Liver (tissue), 9 donors: ENCODE data around the gene LRRC32. TPM values are rescaled to one million over a fixed set of nuclear protein-coding genes. Genes with fewer than 3 reads are reported as not detected.

Experiments
- DNase-seq: peaks from one replicate; pipeline ENCODE4 v3.0.0-alpha.2; 2017; ENCODE audit warnings: low spot score
- H3K27ac ChIP-seq, 2 donors: one replicate each; pipeline ENCODE4 v1.7.0; 2013; ENCODE audit warnings: inconsistent platforms in 2 of 2, low read length in 2 of 2, control low read depth in 1 of 2, low read depth in 1 of 2, mild to moderate bottlenecking in 1 of 2
- H3K27me3 ChIP-seq, 4 donors: one replicate each; pipeline versions ENCODE4 v1.6.1 to v1.7.0; 2013; ENCODE audit warnings: low read length in 3 of 4, inconsistent platforms in 1 of 4, mild to moderate bottlenecking in 1 of 4, moderate library complexity in 1 of 4; ENCODE audit not compliant: control insufficient read depth in 4 of 4, insufficient read depth in 4 of 4
- H3K36me3 ChIP-seq, 4 donors: one replicate each; pipeline versions ENCODE4 v1.6.1 to v1.7.0; 2013; ENCODE audit warnings: low read length in 3 of 4, mild to moderate bottlenecking in 3 of 4, low read depth in 1 of 4, moderate library complexity in 1 of 4; ENCODE audit not compliant: control insufficient read depth in 4 of 4, insufficient read depth in 3 of 4
- H3K4me1 ChIP-seq, 4 donors: one replicate each; pipeline versions ENCODE4 v1.6.1 to v1.7.0; 2013; ENCODE audit warnings: low read length in 3 of 4, mild to moderate bottlenecking in 3 of 4, moderate library complexity in 1 of 4; ENCODE audit not compliant: control insufficient read depth in 4 of 4, insufficient read depth in 4 of 4
- H3K4me3 ChIP-seq, 3 donors: one replicate each; pipeline versions ENCODE4 v1.6.1 to v1.7.0; 2013; ENCODE audit warnings: low read length in 3 of 3, control low read depth in 1 of 3, low read depth in 1 of 3, mild to moderate bottlenecking in 1 of 3
- H3K9ac ChIP-seq, 2 donors: one replicate each; pipeline ENCODE4 v1.7.0; 2013; ENCODE audit warnings: low read length in 2 of 2, mild to moderate bottlenecking in 2 of 2, moderate library complexity in 2 of 2, control low read depth in 1 of 2, low read depth in 1 of 2
- H3K9me3 ChIP-seq, 4 donors: one replicate each; pipeline versions ENCODE4 v1.6.1 to v1.7.0; 2013; ENCODE audit warnings: low read length in 3 of 4; ENCODE audit not compliant: control insufficient read depth in 4 of 4
- ATF3 ChIP-seq: IDR thresholded peaks from 2 replicates; pipeline ENCODE4 v1.6.1; 2016; ENCODE audit warnings: antibody characterized with exemption
- CTCF ChIP-seq: fragments of 150-350 bp; IDR thresholded peaks from 2 replicates; pipeline ENCODE4 v1.5.1; 2017; ENCODE audit warnings: improper control_type of control experiment, low read depth, low read length; ENCODE audit not compliant: missing input control
- EGR1 ChIP-seq, 2 donors: IDR thresholded peaks; 2 replicates each; pipeline ENCODE4 v1.6.1; 2016 to 2018; ENCODE audit warnings: antibody characterized with exemption in 2 of 2, low read depth in 2 of 2
- FOXA1 ChIP-seq: IDR thresholded peaks from 2 replicates; pipeline ENCODE4 v1.6.1; 2016; ENCODE audit warnings: antibody characterized with exemption
- GABPA ChIP-seq, 2 donors: IDR thresholded peaks in 1 of 2; conservative IDR thresholded peaks in 1 of 2; 2 replicates each; pipeline ENCODE4 v1.6.1; 2016; ENCODE audit warnings: antibody characterized with exemption in 2 of 2, mild to moderate bottlenecking in 1 of 2, moderate library complexity in 1 of 2
- HNF4A ChIP-seq, 2 donors: conservative IDR thresholded peaks; 2 replicates each; pipeline ENCODE4 v1.6.1; 2016; ENCODE audit warnings: antibody characterized with exemption in 2 of 2, mild to moderate bottlenecking in 2 of 2
- HNF4G ChIP-seq: IDR thresholded peaks from 2 replicates; pipeline ENCODE4 v1.6.1; 2016; ENCODE audit warnings: antibody characterized with exemption
- JUND ChIP-seq, 2 donors: IDR thresholded peaks; 2 replicates each; pipeline ENCODE4 v1.6.1; 2016; ENCODE audit warnings: antibody characterized with exemption in 2 of 2
- NR2F2 ChIP-seq: IDR thresholded peaks from 2 replicates; pipeline ENCODE4 v1.6.1; 2016; ENCODE audit warnings: antibody characterized with exemption
- RAD21 ChIP-seq, 2 donors: IDR thresholded peaks; 2 replicates each; pipeline ENCODE4 v1.6.1; 2016; ENCODE audit warnings: antibody characterized with exemption in 2 of 2, mild to moderate bottlenecking in 2 of 2
- RXRA ChIP-seq, 2 donors: IDR thresholded peaks; 2 replicates each; pipeline ENCODE4 v1.6.1; 2017 to 2018; ENCODE audit warnings: antibody characterized with exemption in 2 of 2, mild to moderate bottlenecking in 1 of 2
- SP1 ChIP-seq: IDR thresholded peaks from 2 replicates; pipeline ENCODE4 v1.6.1; 2018; ENCODE audit warnings: antibody characterized with exemption, mild to moderate bottlenecking
- TAF1 ChIP-seq: conservative IDR thresholded peaks from 2 replicates; pipeline ENCODE4 v1.6.1; 2016; ENCODE audit warnings: antibody characterized with exemption, mild to moderate bottlenecking
- YY1 ChIP-seq: IDR thresholded peaks from 2 replicates; pipeline ENCODE4 v1.6.1; 2016; ENCODE audit warnings: antibody characterized with exemption, mild to moderate bottlenecking
- ZBTB33 ChIP-seq: IDR thresholded peaks from 2 replicates; pipeline ENCODE4 v1.6.1; 2016; ENCODE audit warnings: antibody characterized with exemption
- WGBS: extraction: QIAGEN DNeasy Blood & Tissue Kit; methylation state at CpG from one replicate; pipeline ENCODE4 v1.1.7; 2013; 5-methylcytosine and 5-hydroxymethylcytosine counted together
- polyA plus RNA-seq, 2 donors: library from polyadenylated mRNA; stranded (reverse) in 1 of 2; unstranded in 1 of 2; fragments of 200-250 nt in 1 of 2; fragments of >200 nt in 1 of 2; fragmentation: Nextera tagmentation in 1 of 2; extraction: Ambion mirVana in 1 of 2; gene quantifications; one replicate each; pipeline versions ENCODE4 v1.2.1 to v1.2.3, GENCODE V29; 2013 to 2015
- total RNA-seq, 2 donors: library from RNA; depleted of rRNA; stranded (reverse); fragments of >200 nt; gene quantifications; one replicate each; pipeline ENCODE4 v1.2.3, GENCODE V29; 2014
- TF ChIP-seq, protein P1 (sequence below): IDR thresholded peaks from 2 replicates; pipeline ENCODE4 v1.6.1; 2016; ENCODE audit warnings: antibody characterized with exemption, mild to moderate bottlenecking
- TF ChIP-seq, protein P2 (sequence below): IDR thresholded peaks from 2 replicates; pipeline ENCODE4 v1.6.1; 2016; ENCODE audit warnings: antibody characterized with exemption
- donor health status: healthy.
- donor health status: healthy.
- donor health status: healthy.
- donor health status: healthy.
- donor health status: healthy.

LRRC32 gene
- total and polyA plus RNA-seq, 4 donors, result 5.4 to 15.4 (median 9.3) TPM

DNA sequence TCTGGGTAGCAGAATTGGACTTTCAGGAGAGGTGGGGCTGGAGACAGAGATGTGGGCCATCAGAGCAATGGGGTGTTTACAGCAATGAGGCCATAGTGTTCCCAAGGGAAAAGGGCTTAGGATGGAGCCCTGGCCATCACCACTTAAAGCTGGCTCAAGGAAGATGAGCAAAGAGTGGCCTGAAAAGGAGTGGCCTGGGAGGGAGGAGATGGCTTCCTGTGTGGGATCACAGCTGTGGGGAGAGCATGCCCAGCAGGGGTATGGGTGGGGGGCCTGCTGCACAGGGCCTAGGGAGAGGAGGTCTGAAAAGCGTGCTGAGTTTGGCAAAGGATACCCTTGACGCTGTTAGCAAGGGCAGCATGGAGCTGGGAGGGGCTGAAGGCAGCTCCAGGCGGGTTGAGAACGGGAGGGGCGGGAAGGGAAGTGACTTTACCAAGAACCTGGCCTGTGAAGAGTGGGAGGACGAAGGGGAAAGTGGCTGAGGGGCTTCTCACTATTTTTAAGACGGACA is 13.9 kb downstream of the LRRC32 start (continued):
- TF ChIP-seq, protein P1, sequence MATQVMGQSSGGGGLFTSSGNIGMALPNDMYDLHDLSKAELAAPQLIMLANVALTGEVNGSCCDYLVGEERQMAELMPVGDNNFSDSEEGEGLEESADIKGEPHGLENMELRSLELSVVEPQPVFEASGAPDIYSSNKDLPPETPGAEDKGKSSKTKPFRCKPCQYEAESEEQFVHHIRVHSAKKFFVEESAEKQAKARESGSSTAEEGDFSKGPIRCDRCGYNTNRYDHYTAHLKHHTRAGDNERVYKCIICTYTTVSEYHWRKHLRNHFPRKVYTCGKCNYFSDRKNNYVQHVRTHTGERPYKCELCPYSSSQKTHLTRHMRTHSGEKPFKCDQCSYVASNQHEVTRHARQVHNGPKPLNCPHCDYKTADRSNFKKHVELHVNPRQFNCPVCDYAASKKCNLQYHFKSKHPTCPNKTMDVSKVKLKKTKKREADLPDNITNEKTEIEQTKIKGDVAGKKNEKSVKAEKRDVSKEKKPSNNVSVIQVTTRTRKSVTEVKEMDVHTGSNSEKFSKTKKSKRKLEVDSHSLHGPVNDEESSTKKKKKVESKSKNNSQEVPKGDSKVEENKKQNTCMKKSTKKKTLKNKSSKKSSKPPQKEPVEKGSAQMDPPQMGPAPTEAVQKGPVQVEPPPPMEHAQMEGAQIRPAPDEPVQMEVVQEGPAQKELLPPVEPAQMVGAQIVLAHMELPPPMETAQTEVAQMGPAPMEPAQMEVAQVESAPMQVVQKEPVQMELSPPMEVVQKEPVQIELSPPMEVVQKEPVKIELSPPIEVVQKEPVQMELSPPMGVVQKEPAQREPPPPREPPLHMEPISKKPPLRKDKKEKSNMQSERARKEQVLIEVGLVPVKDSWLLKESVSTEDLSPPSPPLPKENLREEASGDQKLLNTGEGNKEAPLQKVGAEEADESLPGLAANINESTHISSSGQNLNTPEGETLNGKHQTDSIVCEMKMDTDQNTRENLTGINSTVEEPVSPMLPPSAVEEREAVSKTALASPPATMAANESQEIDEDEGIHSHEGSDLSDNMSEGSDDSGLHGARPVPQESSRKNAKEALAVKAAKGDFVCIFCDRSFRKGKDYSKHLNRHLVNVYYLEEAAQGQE, result no peak
- TF ChIP-seq HNF4G (no peak), GABPA (IDR thresholded peaks at IDR 0.05 in 1 of 2, conservative IDR thresholded peaks at IDR 0.05 in 1 of 2) (no peak)

DNA sequence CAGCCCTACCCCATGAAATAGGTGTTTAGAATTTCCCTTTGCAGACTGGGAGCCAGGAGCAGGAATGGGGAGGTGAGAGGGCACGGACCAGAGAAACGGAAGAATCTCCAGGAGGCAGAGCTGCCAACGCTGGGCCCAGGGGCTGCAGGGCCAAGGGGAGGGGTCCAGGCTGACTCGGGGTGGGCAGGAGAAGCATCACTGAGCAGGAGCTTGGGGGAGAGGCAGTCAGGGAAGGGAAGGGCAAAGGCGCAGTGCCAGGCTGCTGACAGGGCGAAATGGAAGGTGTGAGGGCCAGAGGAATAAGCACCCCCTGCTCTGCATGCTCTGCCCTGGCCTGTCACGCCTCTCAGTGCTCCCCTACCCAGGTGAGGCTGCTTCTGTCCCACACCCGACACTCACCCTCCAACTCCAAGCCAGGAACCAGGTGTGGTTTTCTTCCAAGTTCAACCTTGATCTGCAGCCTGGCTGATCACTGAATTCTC is 14.5 kb downstream of the LRRC32 start:
- H3K36me3 ChIP-seq, result no peaks in the 10 kb centered on the region
- peak overlapping the region in 1 of 2 donors; percentile 15 for H3K27ac ChIP-seq
- peaks cover 0 to 3% (median 0%) of the 10 kb centered on the region in 4 donors for H3K4me1 ChIP-seq
- no peak overlapping the region for H3K4me3 ChIP-seq
- no peaks in the 10 kb centered on the region for H3K27me3 ChIP-seq
- no peak for TF ChIP-seq TAF1
- TF ChIP-seq, protein P2, sequence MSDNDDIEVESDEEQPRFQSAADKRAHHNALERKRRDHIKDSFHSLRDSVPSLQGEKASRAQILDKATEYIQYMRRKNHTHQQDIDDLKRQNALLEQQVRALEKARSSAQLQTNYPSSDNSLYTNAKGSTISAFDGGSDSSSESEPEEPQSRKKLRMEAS, result no peak
- no peak for TF ChIP-seq HNF4A (conservative IDR thresholded peaks at IDR 0.05)
- TF ChIP-seq FOXA1, result no peak
- TF ChIP-seq JUND (IDR thresholded peaks at IDR 0.05), result no peak
- no peak for TF ChIP-seq NR2F2
- TF ChIP-seq RXRA (IDR thresholded peaks at IDR 0.05), result no peak
- TF ChIP-seq ATF3, result no peak
- no peak for TF ChIP-seq RAD21 (IDR thresholded peaks at IDR 0.05)
- no peak for TF ChIP-seq CTCF
- no peak for TF ChIP-seq YY1
- no peak for TF ChIP-seq EGR1 (IDR thresholded peaks at IDR 0.05; ENCODE audit: low read depth in 2 of 2)
- TF ChIP-seq SP1, result no peak
- no peak for TF ChIP-seq ZBTB33
- TF ChIP-seq, protein P1, result no peak
- no peak for TF ChIP-seq GABPA (IDR thresholded peaks at IDR 0.05 in 1 of 2, conservative IDR thresholded peaks at IDR 0.05 in 1 of 2)
- H3K9me3 ChIP-seq, result no peaks in the 10 kb centered on the region
- 84% methylated on average over 8 of the region's 8 CpGs for WGBS
- DNase-seq, result no peak
- no peak overlapping the region for H3K9ac ChIP-seq
